ENCODE measurements around the gene PAM. TPM values are rescaled to one million over a fixed set of nuclear protein-coding genes. Genes with fewer than 3 reads are reported as not detected.

The PAM gene
- total RNA-seq, 2 experiments from 2014 or later: 15.0 to 15.9 TPM

DNA sequence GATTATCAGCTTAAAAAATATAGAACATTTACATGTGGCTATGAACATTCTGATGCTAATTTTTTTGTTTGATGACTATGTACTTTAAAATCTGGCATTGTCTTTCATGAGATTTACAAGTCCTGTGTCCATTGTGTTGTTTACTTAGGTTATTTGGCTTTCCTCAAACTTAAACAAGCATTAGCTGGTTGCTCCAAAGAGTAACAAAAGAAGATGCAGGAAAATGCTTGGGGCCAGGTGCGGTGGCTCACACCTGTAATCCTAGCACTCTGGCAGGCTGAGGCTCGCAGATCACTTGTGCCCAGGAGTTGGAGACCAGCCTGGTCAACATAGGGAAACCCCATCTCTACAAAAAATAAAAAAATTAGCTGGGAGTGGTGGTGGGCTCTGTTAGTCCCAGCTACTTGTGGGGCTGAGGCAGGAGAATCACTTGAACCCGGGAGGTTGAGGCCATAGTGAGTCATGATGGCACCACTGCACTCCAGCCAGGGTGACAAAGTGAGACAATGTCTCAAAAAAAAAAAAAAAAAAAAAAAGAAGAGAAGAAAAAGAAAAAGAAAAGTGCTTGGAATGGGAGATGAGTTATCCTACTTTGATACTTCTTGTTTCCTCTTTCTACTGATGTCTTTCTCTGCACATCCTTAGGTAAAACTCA, 39.7 kb downstream of the PAM start:
- Mint-ChIP-seq H3K9me3 (no peaks in the 10 kb centered on the region), H3K27me3 (no peaks in the 10 kb centered on the region), H3K4me1 (peaks cover 10% of the 10 kb centered on the region), H3K36me3 (ENCODE audit: low read depth) (no peaks in the 10 kb centered on the region), H3K27ac (no peak overlapping the region), H3K4me3 (no peak overlapping the region)
- CTCF ChIA-PET: no interaction called here
- no peak for DNase-seq
- POLR2A ChIA-PET: interaction anchor here (0.6 kb wide), 1 partner anchor 113 kb away, joined by 3 read pairs; no protein-coding TSS in a partner anchor

DNA sequence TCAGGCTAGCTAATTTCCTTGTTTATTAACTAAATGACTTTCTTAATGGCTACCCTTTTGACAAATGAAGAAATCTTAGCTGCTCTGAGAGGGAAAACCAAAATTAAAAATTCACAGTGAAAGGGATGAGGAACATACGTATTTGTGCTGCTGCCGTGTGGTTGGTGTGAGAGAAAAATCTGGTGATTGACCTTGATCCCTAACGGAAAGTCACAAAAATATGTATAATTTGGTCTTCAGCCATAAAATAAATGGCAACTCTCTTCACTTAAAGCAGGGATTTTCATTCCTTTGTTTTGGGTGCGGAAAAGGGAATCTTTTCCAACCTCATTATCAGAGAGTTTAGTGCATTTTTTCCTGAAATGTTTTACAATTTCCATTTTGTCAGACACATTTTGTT, 40.4 kb downstream of the PAM start:
- no peak for DNase-seq
- H3K36me3 Mint-ChIP-seq (ENCODE audit: low read depth): no peaks in the 10 kb centered on the region
- no peaks in the 10 kb centered on the region for H3K27me3 Mint-ChIP-seq
- H3K4me3 Mint-ChIP-seq: no peak overlapping the region
- ChIA-PET CTCF (no interaction called here), POLR2A (no interaction called here)
- H3K4me1 Mint-ChIP-seq: peaks cover 15% of the 10 kb centered on the region
- no peaks in the 10 kb centered on the region for H3K9me3 Mint-ChIP-seq
- H3K27ac Mint-ChIP-seq: no peak overlapping the region

DNA sequence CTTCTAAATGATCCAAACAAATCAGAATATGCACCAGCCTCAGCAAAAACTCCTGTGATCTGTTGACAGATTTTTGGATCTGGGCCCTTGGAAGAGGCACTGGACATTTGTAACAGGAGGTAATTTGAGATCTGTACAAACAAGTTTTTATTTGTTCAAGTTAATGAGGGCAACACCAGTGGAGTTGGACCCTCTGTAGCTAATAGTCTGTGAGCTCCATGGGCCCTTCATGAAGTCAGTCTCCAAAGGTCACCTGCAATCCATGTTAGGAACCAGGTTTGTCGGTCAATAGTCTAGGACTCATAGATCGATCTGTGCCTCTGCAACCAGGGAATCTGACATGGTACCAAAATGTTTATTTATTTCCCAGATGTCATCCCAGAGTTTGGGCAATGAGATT, 40.9 kb downstream of the PAM start:
- DNase-seq: no peak
- ChIA-PET CTCF (no interaction called here), POLR2A (no interaction called here)
- H3K36me3 Mint-ChIP-seq (ENCODE audit: low read depth): no peaks in the 10 kb centered on the region
- H3K27ac Mint-ChIP-seq: no peak overlapping the region
- H3K9me3 Mint-ChIP-seq: no peaks in the 10 kb centered on the region
- no peak overlapping the region for H3K4me3 Mint-ChIP-seq
- H3K27me3 Mint-ChIP-seq: no peaks in the 10 kb centered on the region
- peaks cover 18% of the 10 kb centered on the region for H3K4me1 Mint-ChIP-seq

DNA sequence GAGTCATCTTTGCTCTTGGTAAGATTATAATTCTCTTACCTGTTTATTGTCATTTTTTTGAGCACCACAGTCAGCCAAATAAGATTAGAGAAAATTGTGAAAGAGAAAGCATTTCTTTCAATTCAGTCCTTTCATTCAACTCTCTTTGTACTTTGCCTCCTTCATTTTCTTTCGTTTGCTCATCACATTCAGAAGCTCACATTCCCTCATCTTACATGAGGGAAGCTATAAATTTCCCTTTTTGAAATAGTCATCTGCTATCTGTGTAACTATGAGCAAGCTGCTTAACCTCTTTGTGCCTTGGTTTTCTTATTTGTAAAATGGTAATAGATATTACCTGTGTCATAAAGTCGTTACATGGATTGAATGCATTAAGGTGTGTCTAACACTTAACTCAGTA, 41.4 kb downstream of the PAM start:
- ChIA-PET POLR2A (no interaction called here), CTCF (no interaction called here)
- no peaks in the 10 kb centered on the region for H3K27me3 Mint-ChIP-seq
- H3K9me3 Mint-ChIP-seq: no peaks in the 10 kb centered on the region
- H3K27ac Mint-ChIP-seq: no peak overlapping the region
- no peak overlapping the region for H3K4me3 Mint-ChIP-seq
- no peak for DNase-seq
- H3K36me3 Mint-ChIP-seq (ENCODE audit: low read depth): no peaks in the 10 kb centered on the region
- H3K4me1 Mint-ChIP-seq: peaks cover 22% of the 10 kb centered on the region

DNA sequence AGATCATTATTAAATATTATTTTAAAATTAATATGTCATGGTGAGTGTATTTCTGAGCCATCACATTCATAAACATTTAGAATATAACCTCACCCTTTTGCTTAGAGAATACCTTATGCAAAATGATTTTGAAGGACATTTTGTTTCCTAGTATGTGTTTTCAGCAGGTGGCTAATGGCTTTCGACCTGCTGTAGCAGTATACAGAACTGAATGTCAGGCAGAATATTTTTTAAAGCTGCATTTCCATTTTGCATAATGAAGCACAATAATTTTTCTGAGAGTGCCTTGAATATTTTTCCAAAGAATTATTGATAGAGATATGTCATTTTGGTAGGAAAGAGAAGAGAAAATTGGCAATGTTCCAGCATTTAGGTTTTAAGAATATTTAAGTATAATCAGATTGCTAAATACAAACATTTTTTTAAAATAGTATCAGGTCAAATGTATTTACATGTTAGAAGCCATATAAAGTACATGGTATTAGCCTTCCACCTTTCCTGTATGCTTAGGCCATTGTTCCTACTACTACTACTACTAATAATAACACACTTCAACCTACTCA, 42.3 kb downstream of the PAM start:
- no peaks in the 10 kb centered on the region for H3K9me3 Mint-ChIP-seq
- H3K36me3 Mint-ChIP-seq (ENCODE audit: low read depth): no peaks in the 10 kb centered on the region
- peaks cover 28% of the 10 kb centered on the region for H3K4me1 Mint-ChIP-seq
- H3K27me3 Mint-ChIP-seq: no peaks in the 10 kb centered on the region
- POLR2A ChIA-PET: no interaction called here
- no peak for DNase-seq
- no peak overlapping the region for H3K4me3 Mint-ChIP-seq
- no peak overlapping the region for H3K27ac Mint-ChIP-seq
- CTCF ChIA-PET: no interaction called here

DNA sequence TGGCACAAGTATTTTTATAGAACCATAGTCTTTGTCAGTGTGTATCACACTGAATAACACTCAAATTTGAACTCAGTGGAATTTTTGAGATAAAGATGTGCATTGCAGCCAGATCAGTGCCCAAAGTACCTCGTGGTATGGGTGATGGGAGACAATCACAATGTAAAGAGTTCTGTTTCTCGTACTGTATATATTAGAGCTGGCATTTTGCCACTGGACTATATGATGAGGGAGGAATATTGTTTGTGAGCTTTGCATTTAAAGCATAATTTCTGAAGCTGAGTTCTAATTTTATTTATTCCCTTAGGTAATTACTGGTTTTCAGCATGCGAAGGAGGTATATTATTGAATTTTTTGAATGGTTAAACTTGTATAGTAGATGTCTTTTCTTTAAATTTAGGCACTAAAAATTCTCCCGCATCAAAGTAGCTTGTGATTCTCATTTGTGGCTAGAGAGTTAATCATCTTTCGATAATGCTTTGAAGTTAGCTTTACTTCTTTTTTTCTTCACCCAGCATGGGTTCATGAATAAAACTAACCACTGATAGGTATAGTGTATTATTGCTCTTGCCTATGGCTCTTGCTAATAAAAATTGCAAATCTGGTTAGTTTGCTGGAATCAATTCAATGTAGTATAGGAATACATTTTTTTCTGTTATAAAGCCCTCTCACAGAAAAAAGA, 43.1 kb downstream of the PAM start:
- H3K4me3 Mint-ChIP-seq: no peak overlapping the region
- DNase-seq: no peak
- ChIA-PET CTCF (interaction anchor here (1.1 kb wide), 1 partner anchor 98 kb away, joined by 3 read pairs; no protein-coding TSS in a partner anchor), POLR2A (no interaction called here)
- no peaks in the 10 kb centered on the region for H3K27me3 Mint-ChIP-seq
- H3K4me1 Mint-ChIP-seq: peaks cover 32% of the 10 kb centered on the region
- no peaks in the 10 kb centered on the region for H3K9me3 Mint-ChIP-seq
- H3K36me3 Mint-ChIP-seq (ENCODE audit: low read depth): no peaks in the 10 kb centered on the region
- H3K27ac Mint-ChIP-seq: no peak overlapping the region

DNA sequence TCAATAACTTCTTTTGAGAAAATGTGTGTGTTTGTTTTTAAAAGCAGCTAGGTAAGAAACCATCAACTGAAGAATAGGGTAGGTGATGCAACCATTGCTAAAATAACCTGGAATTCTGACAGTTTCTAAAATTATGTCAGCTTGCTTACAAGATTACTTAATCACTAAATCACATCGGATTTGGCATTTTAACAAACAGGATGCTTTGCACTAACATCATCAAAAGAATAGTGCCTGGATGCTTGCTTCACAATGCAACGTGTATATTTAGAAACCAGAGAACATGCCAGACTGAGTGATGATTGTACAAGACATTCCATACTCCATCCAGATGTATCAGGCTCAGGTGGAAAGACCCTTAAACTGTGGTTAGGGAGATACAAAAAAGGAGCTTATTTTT, 43.9 kb downstream of the PAM start:
- no peaks in the 10 kb centered on the region for H3K27me3 Mint-ChIP-seq
- no peaks in the 10 kb centered on the region for H3K9me3 Mint-ChIP-seq
- no peak overlapping the region for H3K27ac Mint-ChIP-seq
- POLR2A ChIA-PET: no interaction called here
- H3K4me1 Mint-ChIP-seq: peaks cover 32% of the 10 kb centered on the region
- DNase-seq: no peak
- H3K4me3 Mint-ChIP-seq: no peak overlapping the region
- H3K36me3 Mint-ChIP-seq (ENCODE audit: low read depth): no peaks in the 10 kb centered on the region
- CTCF ChIA-PET: interaction anchor here (1.1 kb wide), 1 partner anchor 98 kb away, joined by 3 read pairs; no protein-coding TSS in a partner anchor

DNA sequence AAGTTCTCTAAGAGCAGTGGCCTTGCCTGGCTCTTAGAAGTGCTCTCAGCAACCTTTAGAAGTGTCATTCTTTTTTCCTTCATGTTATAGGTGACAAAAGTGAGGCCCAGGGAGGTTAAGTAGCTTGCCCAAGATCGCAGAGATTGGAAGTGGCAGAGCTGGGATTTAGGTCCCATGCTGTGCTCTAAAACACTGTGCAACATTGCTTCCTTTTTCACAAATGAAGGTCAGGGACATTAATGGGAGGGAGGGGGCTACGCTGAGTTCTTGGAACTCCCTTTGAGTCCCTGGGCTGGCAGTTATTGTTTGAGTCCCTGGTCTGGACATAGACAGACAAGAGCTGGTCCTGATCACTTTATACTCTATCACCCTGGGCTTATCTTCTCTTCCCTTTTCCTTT, 45.3 kb downstream of the PAM start:
- ChIA-PET CTCF (interaction anchor here (0.7 kb wide), 1 partner anchor 10 kb away, joined by 3 read pairs; no protein-coding TSS in a partner anchor), POLR2A (no interaction called here)
- Mint-ChIP-seq H3K27ac (no peak overlapping the region), H3K4me1 (peaks cover 32% of the 10 kb centered on the region), H3K9me3 (no peaks in the 10 kb centered on the region), H3K4me3 (no peak overlapping the region), H3K27me3 (no peaks in the 10 kb centered on the region), H3K36me3 (ENCODE audit: low read depth) (no peaks in the 10 kb centered on the region)
- no peak for DNase-seq

DNA sequence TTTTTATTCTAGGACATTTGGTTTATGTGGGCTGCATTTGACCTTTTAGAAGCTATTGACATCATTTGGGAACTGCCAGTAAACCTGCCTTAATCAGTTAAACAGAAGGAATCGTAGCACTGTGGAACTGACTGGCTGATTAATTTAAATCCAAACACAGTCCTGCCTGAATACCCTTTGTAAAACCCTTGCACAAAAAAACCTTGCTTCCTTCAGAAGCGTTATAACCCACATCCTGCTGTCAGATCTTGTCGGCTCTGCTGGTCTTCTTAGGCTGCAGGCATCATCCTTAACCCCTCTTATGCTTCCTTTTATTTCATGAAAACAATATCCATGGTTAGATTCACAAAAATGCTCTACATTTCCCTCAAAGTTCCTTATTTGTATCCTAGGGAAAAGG, 46.3 kb downstream of the PAM start:
- no peak overlapping the region for H3K27ac Mint-ChIP-seq
- H3K4me3 Mint-ChIP-seq: no peak overlapping the region
- POLR2A ChIA-PET: no interaction called here
- H3K9me3 Mint-ChIP-seq: no peaks in the 10 kb centered on the region
- CTCF ChIA-PET: interaction anchor here (1.4 kb wide), 1 partner anchor 13 kb away, joined by 4 read pairs; no protein-coding TSS in a partner anchor
- H3K27me3 Mint-ChIP-seq: no peaks in the 10 kb centered on the region
- peak; percentile 56 for DNase-seq
- peaks cover 29% of the 10 kb centered on the region for H3K4me1 Mint-ChIP-seq
- no peaks in the 10 kb centered on the region for H3K36me3 Mint-ChIP-seq (ENCODE audit: low read depth)

DNA sequence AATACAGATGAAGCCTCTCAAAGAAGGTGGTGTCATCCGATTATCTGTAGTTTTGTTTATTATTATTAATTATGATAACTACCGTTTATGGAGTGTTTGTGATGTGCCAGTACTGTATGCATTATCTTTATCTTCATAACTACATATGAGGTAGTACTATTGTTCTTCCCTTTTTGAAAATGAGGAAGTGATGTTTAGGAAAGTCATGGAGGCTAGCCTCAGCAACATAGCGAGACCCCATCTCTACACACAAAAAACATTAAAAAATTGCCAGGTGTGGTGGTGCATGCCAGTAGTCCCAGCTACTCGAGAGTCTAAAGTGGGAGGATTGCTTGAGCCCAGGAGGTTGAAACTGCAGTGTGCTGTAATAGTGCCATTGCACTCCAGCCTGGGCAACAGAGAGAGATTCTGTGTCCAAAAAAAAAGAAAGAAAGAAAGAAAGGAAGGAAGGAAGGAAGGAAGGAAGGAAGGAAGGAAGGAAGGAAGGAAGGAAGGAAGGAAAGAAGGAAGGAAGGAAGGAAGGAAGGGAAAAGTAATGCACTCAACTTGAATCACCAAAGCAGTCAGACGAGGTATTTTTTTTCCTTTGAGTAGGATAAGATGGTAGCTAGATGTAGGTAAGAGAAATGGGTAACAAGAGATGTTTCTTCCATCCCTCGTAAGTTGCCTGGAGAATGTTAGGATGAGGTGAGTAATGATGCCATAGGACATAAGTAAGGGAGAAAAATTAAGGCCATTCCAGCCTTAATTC, 47.8 kb downstream of the PAM start:
- H3K9me3 Mint-ChIP-seq: no peaks in the 10 kb centered on the region
- no peak overlapping the region for H3K27ac Mint-ChIP-seq
- ChIA-PET CTCF (interaction anchor here (1.4 kb wide), 1 partner anchor 11 kb away, joined by 4 read pairs; no protein-coding TSS in a partner anchor), POLR2A (no interaction called here)
- no peak overlapping the region for H3K4me3 Mint-ChIP-seq
- DNase-seq: no peak
- peaks cover 26% of the 10 kb centered on the region for H3K4me1 Mint-ChIP-seq
- no peaks in the 10 kb centered on the region for H3K36me3 Mint-ChIP-seq (ENCODE audit: low read depth)
- H3K27me3 Mint-ChIP-seq: no peaks in the 10 kb centered on the region

DNA sequence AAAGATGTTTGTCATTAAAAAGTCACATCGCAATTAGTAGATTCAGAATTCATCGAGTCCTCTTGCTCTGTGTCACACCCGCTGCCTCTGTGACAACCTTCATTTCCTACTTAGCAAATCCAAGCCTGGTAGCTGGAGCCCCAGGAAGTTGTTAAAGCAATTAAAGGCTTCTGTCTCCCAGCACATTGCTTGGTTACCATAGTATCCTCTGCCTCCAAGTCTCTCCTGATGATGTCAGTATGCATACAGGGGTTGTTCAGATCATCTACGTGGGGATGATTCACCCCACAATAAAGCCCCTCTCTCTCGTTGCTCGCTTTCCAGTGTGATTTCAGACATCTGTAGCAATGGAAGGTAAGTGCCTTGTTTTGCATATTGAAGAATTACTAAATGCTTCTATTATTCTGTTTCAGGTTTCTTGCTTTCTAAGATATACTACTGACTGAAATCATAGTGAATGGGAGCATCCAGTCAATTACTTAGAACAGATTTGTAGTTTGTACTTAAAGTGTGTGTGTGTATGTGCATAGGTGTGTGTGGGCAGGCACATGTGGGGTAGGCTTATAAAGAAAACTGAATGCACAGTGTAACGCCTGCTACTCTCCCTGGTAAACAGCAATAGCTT, 52.9 kb downstream of the PAM start:
- no peaks in the 10 kb centered on the region for H3K4me1 Mint-ChIP-seq
- no peaks in the 10 kb centered on the region for H3K36me3 Mint-ChIP-seq (ENCODE audit: low read depth)
- no peak overlapping the region for H3K4me3 Mint-ChIP-seq
- no peaks in the 10 kb centered on the region for H3K27me3 Mint-ChIP-seq
- no peak overlapping the region for H3K27ac Mint-ChIP-seq
- H3K9me3 Mint-ChIP-seq: no peaks in the 10 kb centered on the region
- POLR2A ChIA-PET: no interaction called here
- no peak for DNase-seq
- CTCF ChIA-PET: interaction anchor here (1.0 kb wide), 1 partner anchor 22 kb away, joined by 4 read pairs; no protein-coding TSS in a partner anchor

DNA sequence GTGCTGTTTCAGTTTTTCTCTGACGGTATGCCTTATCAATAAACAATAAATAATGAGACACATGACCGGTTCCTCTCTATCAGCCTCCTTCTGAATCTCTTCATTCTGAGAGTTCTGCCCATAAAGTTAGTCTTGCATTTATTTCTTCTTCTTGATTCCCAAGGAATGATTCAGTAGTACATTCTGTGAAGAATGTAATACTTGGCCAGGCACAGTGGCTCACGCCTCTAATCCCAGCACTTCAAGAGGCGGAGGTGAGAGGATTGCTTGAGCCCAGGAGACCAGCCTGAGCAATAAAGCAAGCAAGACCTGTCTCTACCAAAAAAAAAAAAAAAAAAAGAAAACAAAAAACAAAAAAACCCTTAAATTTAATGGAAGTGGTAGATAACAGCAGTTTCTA, 53.9 kb downstream of the PAM start:
- Mint-ChIP-seq H3K4me3 (no peak overlapping the region), H3K9me3 (no peaks in the 10 kb centered on the region), H3K27me3 (no peaks in the 10 kb centered on the region), H3K27ac (no peak overlapping the region), H3K36me3 (ENCODE audit: low read depth) (no peaks in the 10 kb centered on the region), H3K4me1 (no peaks in the 10 kb centered on the region)
- POLR2A ChIA-PET: no interaction called here
- no peak for DNase-seq
- CTCF ChIA-PET: no interaction called here

DNA sequence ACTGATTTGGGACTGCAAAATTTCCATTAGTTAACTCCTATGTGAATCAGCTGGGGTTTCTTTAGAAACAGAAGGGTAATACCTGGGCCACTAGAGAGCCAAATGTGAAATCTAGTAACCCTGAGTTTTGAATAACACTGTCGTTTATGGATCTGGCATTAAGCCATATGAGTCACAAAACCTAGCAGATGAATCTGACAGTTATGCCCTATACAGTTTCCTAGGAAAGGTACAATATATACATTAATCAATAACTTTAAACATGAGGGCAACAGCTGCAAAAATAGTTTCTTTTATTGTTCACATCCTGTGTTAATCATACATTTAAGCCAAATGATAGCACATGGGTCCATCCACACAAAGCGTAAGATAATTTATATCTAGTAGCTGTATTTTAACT, 56.9 kb downstream of the PAM start:
- no peak for DNase-seq
- peaks cover 15% of the 10 kb centered on the region for H3K4me1 Mint-ChIP-seq
- H3K36me3 Mint-ChIP-seq (ENCODE audit: low read depth): no peaks in the 10 kb centered on the region
- ChIA-PET CTCF (no interaction called here), POLR2A (no interaction called here)
- H3K27ac Mint-ChIP-seq: no peak overlapping the region
- H3K4me3 Mint-ChIP-seq: no peak overlapping the region
- H3K27me3 Mint-ChIP-seq: no peaks in the 10 kb centered on the region
- H3K9me3 Mint-ChIP-seq: no peaks in the 10 kb centered on the region
